ENCODE data around the gene C11orf87. TPM values are rescaled to one million over a fixed set of nuclear protein-coding genes. Genes with fewer than 3 reads are reported as not detected.

The C11orf87 gene
- polyA plus RNA-seq, 1 experiment: 0.11 TPM

DNA sequence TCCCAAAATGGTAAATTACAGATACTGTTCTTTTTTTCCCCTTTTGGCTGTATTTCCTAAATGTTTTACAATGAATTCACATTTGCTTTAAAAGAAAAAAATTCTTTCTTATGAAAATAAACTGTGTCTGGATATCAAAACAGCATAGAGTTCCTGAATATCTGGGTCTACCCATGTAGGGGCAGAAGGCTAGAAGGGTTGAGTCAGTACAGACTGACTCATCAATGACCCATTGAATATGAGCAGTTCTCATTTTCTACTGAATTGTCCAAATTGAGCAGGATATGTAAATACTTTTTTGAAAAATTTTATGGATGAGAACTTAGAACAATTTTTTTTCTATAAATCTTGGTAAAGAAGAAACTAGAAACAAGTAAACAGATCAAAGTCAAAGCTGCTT lies 16.3 kb upstream of the C11orf87 start:
- TF ChIP-seq, protein P1, sequence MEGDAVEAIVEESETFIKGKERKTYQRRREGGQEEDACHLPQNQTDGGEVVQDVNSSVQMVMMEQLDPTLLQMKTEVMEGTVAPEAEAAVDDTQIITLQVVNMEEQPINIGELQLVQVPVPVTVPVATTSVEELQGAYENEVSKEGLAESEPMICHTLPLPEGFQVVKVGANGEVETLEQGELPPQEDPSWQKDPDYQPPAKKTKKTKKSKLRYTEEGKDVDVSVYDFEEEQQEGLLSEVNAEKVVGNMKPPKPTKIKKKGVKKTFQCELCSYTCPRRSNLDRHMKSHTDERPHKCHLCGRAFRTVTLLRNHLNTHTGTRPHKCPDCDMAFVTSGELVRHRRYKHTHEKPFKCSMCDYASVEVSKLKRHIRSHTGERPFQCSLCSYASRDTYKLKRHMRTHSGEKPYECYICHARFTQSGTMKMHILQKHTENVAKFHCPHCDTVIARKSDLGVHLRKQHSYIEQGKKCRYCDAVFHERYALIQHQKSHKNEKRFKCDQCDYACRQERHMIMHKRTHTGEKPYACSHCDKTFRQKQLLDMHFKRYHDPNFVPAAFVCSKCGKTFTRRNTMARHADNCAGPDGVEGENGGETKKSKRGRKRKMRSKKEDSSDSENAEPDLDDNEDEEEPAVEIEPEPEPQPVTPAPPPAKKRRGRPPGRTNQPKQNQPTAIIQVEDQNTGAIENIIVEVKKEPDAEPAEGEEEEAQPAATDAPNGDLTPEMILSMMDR (IDR thresholded peaks at IDR 0.05; ENCODE audit: insufficient read depth, low read depth, low read length): no peak
- Histone ChIP-seq H3K36me3 (ENCODE audit: control insufficient read depth, insufficient read depth, low read length) (no peaks in the 10 kb centered on the region), H3K4me3 (ENCODE audit: low read depth, low read length) (no peak overlapping the region), H3K27me3 (ENCODE audit: control insufficient read depth, insufficient read depth, low read length) (no peaks in the 10 kb centered on the region)
- CTCF ChIA-PET: no interaction called here
- POLR2A ChIA-PET: no interaction called here
- no peak for DNase-seq (ENCODE audit: low read depth)

DNA sequence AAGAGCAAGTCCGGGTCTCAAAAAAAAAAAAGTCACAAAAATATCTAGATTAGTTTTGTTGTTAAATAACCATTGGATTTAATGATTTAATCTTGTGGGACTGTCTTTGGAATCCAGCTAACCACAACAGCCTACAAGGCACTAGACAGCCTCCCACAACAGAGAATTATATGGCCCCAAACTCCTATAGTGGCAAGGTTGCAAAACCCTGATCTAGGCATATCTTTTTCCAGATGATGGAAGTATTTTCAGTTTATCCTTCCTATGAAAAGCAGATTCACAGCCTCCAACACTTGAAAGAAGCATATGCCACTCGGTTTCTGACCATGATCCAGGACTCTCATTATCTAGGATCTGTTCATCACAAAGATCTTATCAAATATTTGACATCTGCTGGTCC lies 5.4 kb upstream of the C11orf87 start:
- TF ChIP-seq, protein P1 (IDR thresholded peaks at IDR 0.05; ENCODE audit: insufficient read depth, low read depth, low read length): no peak
- CTCF ChIA-PET: no interaction called here
- no peak overlapping the region for H3K4me3 ChIP-seq (ENCODE audit: low read depth, low read length)

DNA sequence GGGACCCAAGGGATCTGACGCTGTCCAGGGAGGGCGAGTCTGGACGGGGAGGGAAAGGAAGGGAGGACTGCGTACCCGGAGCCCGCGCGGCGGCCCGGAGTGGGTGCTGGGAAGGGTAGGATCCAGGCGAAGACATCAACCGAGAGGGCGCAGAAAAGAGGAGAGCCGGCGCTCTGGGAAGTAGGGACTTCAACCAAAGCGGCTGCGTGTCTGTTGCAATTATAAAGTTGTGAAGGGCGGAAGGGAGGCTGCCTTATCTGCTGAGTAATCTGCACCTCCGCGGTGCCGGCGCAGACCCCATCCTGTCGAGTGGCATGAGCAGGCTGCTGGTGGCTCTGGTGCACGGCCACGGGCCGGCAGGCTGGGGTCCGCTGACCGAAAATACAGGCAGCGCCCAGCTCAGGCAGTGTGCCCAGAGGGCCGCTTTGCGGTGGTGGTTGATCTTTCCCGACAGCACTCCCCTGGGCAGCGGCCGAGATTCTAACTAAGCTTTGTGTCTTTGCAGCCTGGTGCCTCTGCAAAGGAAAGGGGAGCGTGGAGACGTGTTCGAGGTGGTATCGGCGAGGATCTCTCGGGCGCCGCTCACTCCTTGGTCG lies 978 bp downstream of the C11orf87 start:
- CTCF ChIA-PET: interaction anchor here (0.6 kb wide), 1 partner anchor 615 kb away, joined by 5 read pairs; no protein-coding TSS in a partner anchor
- TF ChIP-seq, protein P1 (IDR thresholded peaks at IDR 0.05; ENCODE audit: insufficient read depth, low read depth, low read length): no peak
- POLR2A ChIA-PET: interaction anchor here (0.7 kb wide), 1 partner anchor 8 kb away, joined by 4 read pairs; no protein-coding TSS in a partner anchor
- H3K36me3 ChIP-seq (ENCODE audit: control insufficient read depth, insufficient read depth, low read length): no peaks in the 10 kb centered on the region
- H3K4me3 ChIP-seq (ENCODE audit: low read depth, low read length): peak overlapping the region; percentile 15
- H3K27me3 ChIP-seq (ENCODE audit: control insufficient read depth, insufficient read depth, low read length): peaks cover 5% of the 10 kb centered on the region
- DNase-seq (ENCODE audit: low read depth): no peak

More for the DNA sequence above, 5.4 kb upstream of the C11orf87 start:
- H3K36me3 ChIP-seq (ENCODE audit: control insufficient read depth, insufficient read depth, low read length): no peaks in the 10 kb centered on the region
- DNase-seq (ENCODE audit: low read depth): no peak
- POLR2A ChIA-PET: no interaction called here
- H3K27me3 ChIP-seq (ENCODE audit: control insufficient read depth, insufficient read depth, low read length): no peaks in the 10 kb centered on the region; the same call in 1 of the 2 replicates

DNA sequence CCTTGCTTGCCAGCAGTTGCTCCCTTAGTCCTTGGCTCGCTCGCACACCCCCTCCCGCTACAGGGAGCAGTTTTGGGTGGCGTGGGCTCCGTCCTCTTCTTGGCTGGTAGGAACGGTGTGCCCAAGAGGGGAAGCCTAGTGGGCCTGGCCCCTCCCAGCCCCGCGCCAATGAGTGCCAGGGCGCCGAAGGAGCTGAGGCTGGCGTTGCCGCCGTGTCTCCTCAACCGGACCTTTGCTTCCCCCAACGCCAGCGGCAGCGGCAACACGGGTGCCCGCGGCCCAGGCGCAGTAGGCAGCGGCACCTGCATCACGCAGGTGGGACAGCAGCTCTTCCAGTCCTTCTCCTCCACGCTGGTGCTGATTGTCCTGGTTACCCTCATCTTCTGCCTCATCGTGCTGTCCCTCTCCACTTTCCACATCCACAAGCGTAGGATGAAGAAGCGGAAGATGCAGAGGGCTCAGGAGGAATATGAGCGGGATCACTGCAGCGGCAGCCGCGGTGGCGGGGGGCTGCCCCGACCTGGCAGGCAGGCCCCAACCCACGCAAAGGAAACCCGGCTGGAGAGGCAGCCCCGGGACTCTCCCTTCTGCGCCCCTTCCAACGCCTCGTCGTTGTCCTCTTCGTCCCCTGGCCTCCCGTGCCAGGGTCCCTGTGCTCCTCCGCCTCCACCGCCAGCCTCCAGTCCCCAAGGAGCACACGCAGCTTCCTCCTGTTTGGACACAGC lies 1.6 kb downstream of the C11orf87 start:
- ChIA-PET CTCF (interaction anchor here (0.6 kb wide), 1 partner anchor 615 kb away, joined by 5 read pairs; no protein-coding TSS in a partner anchor), POLR2A (interaction anchor here (0.7 kb wide), 1 partner anchor 7 kb away, joined by 4 read pairs; no protein-coding TSS in a partner anchor)
- TF ChIP-seq, protein P1 (IDR thresholded peaks at IDR 0.05; ENCODE audit: insufficient read depth, low read depth, low read length): no peak
- DNase-seq (ENCODE audit: low read depth): no peak
- peaks cover 5% of the 10 kb centered on the region for H3K27me3 ChIP-seq (ENCODE audit: control insufficient read depth, insufficient read depth, low read length)
- no peaks in the 10 kb centered on the region for H3K36me3 ChIP-seq (ENCODE audit: control insufficient read depth, insufficient read depth, low read length)
- H3K4me3 ChIP-seq (ENCODE audit: low read depth, low read length): peak overlapping the region; percentile 15

DNA sequence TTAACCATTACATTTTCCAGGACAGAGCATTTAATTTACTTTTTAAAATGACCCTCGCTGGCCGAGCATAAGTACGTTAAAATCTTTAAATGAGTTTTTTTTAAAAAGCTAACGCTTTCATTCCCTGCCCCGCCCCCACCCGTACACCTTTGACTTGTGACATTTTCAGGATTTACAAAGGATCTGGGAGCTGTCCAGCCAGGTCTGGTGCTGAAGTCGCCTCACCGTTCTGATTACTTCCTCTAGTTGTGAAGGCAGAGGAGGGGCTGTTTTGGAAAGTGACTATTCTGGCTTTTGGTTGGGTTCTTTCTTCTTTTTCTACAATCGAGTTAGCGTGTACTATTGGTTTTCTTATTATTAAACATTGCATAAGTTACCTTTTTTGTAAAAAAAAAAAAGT lies 2.9 kb downstream of the C11orf87 start:
- POLR2A ChIA-PET: no interaction called here
- no peak for DNase-seq (ENCODE audit: low read depth)
- CTCF ChIA-PET: no interaction called here
- H3K27me3 ChIP-seq (ENCODE audit: control insufficient read depth, insufficient read depth, low read length): peaks cover 5% of the 10 kb centered on the region
- H3K36me3 ChIP-seq (ENCODE audit: control insufficient read depth, insufficient read depth, low read length): no peaks in the 10 kb centered on the region
- TF ChIP-seq, protein P1 (IDR thresholded peaks at IDR 0.05; ENCODE audit: insufficient read depth, low read depth, low read length): no peak
- no peak overlapping the region for H3K4me3 ChIP-seq (ENCODE audit: low read depth, low read length)

Measured in BJ (cell line).